Ishikawa (cell line): ENCODE results near the gene ABCB9.

Experiments
- EGR1 ChIP-seq: IDR thresholded peaks from 2 replicates; pipeline ENCODE4 v1.6.1; 2012
- YY1 ChIP-seq: IDR thresholded peaks from 2 replicates; pipeline ENCODE4 v1.6.1; 2012; ENCODE audit warnings: low read depth

- no peak for TF ChIP-seq YY1
- no peak for TF ChIP-seq EGR1
These were observed 12.3 kb upstream of the ABCB9 start for GRCh38 chr12:122978507-122978955.
